ENCODE measurements around the gene ADCYAP1R1.

Gene ADCYAP1R1

DNA sequence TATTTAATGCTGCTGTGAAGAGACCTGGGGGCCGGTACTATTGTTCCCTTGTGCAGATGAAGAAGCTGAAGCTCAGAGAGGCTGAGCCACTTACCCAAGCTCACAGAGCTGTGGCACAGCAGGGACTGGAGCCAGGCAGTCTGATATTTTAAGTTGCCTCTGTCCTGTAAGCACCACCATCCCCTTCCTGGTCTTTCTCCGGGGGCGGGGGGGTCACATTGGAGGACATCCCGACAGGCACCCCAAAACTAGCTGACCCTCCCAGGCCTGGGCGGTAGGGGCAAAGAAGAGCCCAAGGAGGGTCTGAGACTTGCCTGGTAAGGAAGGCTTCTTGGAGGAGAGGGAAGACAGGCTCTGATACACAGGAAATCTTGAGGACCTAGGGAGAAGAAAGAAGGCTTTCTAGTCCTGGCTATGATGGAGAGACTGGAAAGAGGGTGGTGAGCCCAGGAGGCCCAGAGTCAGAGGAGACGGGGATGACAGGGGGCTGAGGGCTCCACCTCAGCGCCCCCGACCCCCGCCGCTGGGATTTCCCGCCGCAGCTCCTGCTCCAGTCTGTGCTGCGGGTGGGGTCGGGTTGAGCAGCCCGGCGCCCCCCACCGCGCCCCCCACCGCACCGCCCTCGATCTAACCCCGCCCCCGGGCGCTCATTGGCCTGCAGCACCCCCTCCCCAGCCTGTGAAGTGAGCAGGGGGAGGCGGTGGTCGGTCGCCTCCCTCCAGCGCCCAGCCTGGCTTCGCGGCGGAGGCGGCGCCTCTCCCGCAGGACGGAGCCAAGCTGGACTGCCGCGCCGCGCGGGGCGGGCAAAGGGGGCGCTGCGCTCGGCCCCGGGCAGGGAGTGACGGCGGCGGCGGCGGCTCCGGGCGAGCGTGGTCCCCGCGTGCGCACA is at the start of gene ADCYAP1R1:
ADCYAP1R1 (plus strand) TSS at position 711 of the 889 bp plus-strand sequence. CDS start 10,957 bp downstream, outside the sequence.
- H3F3A ChIP-seq (ENCODE audit: low read depth) = no peaks in the 10 kb centered on the region
- H3K79me2 ChIP-seq (ENCODE audit: insufficient read depth, low read length) = no peaks in the 10 kb centered on the region
- H3K9ac ChIP-seq (ENCODE audit: low read depth, low read length, poor library complexity, severe bottlenecking) = no peak within 1 kb of the TSS
- H3K4me3 ChIP-seq (ENCODE audit: low read length, poor library complexity, severe bottlenecking) = no peak within 1 kb of the TSS
- no peaks in the 10 kb centered on the region for H3K4me1 ChIP-seq (ENCODE audit: insufficient read depth, low read length, poor library complexity, severe bottlenecking)
- H3K27me3 ChIP-seq (ENCODE audit: insufficient read depth, low read length, poor library complexity, severe bottlenecking) = no peaks in the 10 kb centered on the region
- H3K4me2 ChIP-seq (ENCODE audit: low read depth, low read length, poor library complexity, severe bottlenecking) = no peak within 1 kb of the TSS
- H2AFZ ChIP-seq (ENCODE audit: low read length) = no peak within 1 kb of the TSS
- no peaks in the 10 kb centered on the region for H4K20me1 ChIP-seq (ENCODE audit: insufficient read depth, low read length, poor library complexity, severe bottlenecking)
- H3K36me3 ChIP-seq (ENCODE audit: insufficient read depth, low read length) = no peaks in the 10 kb centered on the region
- TF ChIP-seq, protein P1, sequence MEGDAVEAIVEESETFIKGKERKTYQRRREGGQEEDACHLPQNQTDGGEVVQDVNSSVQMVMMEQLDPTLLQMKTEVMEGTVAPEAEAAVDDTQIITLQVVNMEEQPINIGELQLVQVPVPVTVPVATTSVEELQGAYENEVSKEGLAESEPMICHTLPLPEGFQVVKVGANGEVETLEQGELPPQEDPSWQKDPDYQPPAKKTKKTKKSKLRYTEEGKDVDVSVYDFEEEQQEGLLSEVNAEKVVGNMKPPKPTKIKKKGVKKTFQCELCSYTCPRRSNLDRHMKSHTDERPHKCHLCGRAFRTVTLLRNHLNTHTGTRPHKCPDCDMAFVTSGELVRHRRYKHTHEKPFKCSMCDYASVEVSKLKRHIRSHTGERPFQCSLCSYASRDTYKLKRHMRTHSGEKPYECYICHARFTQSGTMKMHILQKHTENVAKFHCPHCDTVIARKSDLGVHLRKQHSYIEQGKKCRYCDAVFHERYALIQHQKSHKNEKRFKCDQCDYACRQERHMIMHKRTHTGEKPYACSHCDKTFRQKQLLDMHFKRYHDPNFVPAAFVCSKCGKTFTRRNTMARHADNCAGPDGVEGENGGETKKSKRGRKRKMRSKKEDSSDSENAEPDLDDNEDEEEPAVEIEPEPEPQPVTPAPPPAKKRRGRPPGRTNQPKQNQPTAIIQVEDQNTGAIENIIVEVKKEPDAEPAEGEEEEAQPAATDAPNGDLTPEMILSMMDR (conservative IDR thresholded peaks at IDR 0.05; ENCODE audit: low read length) = no peak
- no peak for TF ChIP-seq EZH2phosphoT487 (IDR thresholded peaks at IDR 0.05; ENCODE audit: borderline replicate concordance)
- no peaks in the 10 kb centered on the region for H3K9me2 ChIP-seq (replicated peaks; ENCODE audit: low read depth, low read length)
- no peaks in the 10 kb centered on the region for H3K9me3 ChIP-seq (ENCODE audit: insufficient read depth, low read depth, low read length)

DNA sequence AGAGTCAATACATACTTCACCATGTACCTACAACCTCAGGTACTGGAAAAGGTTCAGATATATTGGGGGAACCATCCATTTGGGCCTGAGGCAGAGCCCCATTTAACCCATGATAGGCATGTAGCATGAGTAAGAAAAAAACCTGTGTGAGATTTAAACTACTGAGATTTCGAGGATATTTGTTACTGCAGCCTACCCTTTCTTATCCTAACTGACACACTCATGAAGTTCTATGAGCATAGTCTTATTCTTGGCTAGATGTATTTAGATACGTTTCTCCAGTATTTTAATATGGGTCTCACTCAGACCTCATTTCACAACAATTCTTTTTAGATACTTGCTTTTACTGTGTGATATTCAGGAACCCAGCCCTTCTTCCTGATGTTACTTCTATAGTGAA is 49.0 kb upstream of the ADCYAP1R1 start:
- H3K9ac ChIP-seq (ENCODE audit: low read depth, low read length, poor library complexity, severe bottlenecking) = no peak overlapping the region
- no peaks in the 10 kb centered on the region for H3K79me2 ChIP-seq (ENCODE audit: insufficient read depth, low read length)
- no peak overlapping the region for H2AFZ ChIP-seq (ENCODE audit: low read length)
- H3K4me3 ChIP-seq (ENCODE audit: low read length, poor library complexity, severe bottlenecking) = no peak overlapping the region
- H3K36me3 ChIP-seq (ENCODE audit: insufficient read depth, low read length) = no peaks in the 10 kb centered on the region
- H3K4me2 ChIP-seq (ENCODE audit: low read depth, low read length, poor library complexity, severe bottlenecking) = no peak overlapping the region
- no peaks in the 10 kb centered on the region for H3K9me3 ChIP-seq (ENCODE audit: insufficient read depth, low read depth, low read length)
- H4K20me1 ChIP-seq (ENCODE audit: insufficient read depth, low read length, poor library complexity, severe bottlenecking) = no peaks in the 10 kb centered on the region
- H3F3A ChIP-seq (ENCODE audit: low read depth) = no peaks in the 10 kb centered on the region
- TF ChIP-seq, protein P1 (conservative IDR thresholded peaks at IDR 0.05; ENCODE audit: low read length) = no peak
- no peak for TF ChIP-seq EZH2phosphoT487 (IDR thresholded peaks at IDR 0.05; ENCODE audit: borderline replicate concordance)
- no peaks in the 10 kb centered on the region for H3K27me3 ChIP-seq (ENCODE audit: insufficient read depth, low read length, poor library complexity, severe bottlenecking)
- no peaks in the 10 kb centered on the region for H3K4me1 ChIP-seq (ENCODE audit: insufficient read depth, low read length, poor library complexity, severe bottlenecking)
- H3K9me2 ChIP-seq (replicated peaks; ENCODE audit: low read depth, low read length) = no peaks in the 10 kb centered on the region

DNA sequence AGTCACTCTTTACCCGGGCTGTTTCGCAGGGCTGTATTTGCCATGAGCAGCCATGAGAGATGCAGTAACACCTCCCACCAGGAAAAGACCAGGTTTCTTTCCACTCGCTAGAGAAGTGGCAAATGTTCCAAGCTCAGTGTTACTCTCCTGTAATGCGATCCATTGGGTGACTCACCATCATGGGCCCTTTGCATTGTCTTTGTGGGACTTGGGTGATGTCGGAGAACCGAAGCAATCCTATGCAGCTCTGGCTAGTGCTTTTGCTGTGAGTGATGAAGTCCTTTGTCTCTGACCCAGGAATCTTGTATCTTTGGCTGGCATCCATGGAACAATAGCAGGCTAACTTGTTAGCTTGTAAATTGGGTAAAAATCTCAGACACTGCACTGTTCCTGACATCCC is 48.4 kb upstream of the ADCYAP1R1 start:
- H3K27me3 ChIP-seq (ENCODE audit: insufficient read depth, low read length, poor library complexity, severe bottlenecking) = no peaks in the 10 kb centered on the region

More for the DNA sequence above, 48.4 kb upstream of the ADCYAP1R1 start:
- Histone ChIP-seq H3K9ac (ENCODE audit: low read depth, low read length, poor library complexity, severe bottlenecking) (no peak overlapping the region), H4K20me1 (ENCODE audit: insufficient read depth, low read length, poor library complexity, severe bottlenecking) (no peaks in the 10 kb centered on the region), H3K9me2 (replicated peaks; ENCODE audit: low read depth, low read length) (no peaks in the 10 kb centered on the region), H3K9me3 (ENCODE audit: insufficient read depth, low read depth, low read length) (no peaks in the 10 kb centered on the region), H2AFZ (ENCODE audit: low read length) (no peak overlapping the region), H3K79me2 (ENCODE audit: insufficient read depth, low read length) (no peaks in the 10 kb centered on the region), H3K4me2 (ENCODE audit: low read depth, low read length, poor library complexity, severe bottlenecking) (no peak overlapping the region), H3K4me1 (ENCODE audit: insufficient read depth, low read length, poor library complexity, severe bottlenecking) (no peaks in the 10 kb centered on the region), H3K36me3 (ENCODE audit: insufficient read depth, low read length) (no peaks in the 10 kb centered on the region), H3K4me3 (ENCODE audit: low read length, poor library complexity, severe bottlenecking) (no peak overlapping the region), H3F3A (ENCODE audit: low read depth) (no peaks in the 10 kb centered on the region)
- TF ChIP-seq EZH2phosphoT487 (IDR thresholded peaks at IDR 0.05; ENCODE audit: borderline replicate concordance) = no peak
- TF ChIP-seq, protein P1 (conservative IDR thresholded peaks at IDR 0.05; ENCODE audit: low read length) = no peak
